Measurements from ENCODE around the gene DCTN1. TPM values are rescaled to one million over a fixed set of nuclear protein-coding genes. Genes with fewer than 3 reads are reported as not detected.

Gene DCTN1
- total RNA-seq, 1 donor from 2014 or later: 832 TPM

DNA sequence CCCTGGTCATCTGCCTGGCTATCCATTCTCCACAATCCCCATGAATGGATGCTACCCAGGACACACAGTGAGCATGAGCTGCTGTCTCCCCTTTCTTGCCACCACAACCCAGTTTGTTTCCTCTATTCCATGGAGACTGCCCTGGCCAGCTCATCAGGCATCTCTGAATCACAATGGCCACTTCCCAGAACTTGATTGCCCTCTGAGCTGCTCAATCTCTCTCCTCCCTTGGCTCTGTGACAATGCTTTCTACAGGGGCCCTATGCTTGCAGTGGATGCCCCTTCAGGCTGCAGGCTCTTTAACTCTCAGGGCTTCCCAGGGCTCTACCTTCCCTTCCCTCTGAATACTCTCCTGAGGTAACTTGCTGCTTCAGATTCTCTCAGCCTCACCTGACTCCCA, 22.5 kb downstream of the DCTN1 start:
- TF ChIP-seq, protein P1, sequence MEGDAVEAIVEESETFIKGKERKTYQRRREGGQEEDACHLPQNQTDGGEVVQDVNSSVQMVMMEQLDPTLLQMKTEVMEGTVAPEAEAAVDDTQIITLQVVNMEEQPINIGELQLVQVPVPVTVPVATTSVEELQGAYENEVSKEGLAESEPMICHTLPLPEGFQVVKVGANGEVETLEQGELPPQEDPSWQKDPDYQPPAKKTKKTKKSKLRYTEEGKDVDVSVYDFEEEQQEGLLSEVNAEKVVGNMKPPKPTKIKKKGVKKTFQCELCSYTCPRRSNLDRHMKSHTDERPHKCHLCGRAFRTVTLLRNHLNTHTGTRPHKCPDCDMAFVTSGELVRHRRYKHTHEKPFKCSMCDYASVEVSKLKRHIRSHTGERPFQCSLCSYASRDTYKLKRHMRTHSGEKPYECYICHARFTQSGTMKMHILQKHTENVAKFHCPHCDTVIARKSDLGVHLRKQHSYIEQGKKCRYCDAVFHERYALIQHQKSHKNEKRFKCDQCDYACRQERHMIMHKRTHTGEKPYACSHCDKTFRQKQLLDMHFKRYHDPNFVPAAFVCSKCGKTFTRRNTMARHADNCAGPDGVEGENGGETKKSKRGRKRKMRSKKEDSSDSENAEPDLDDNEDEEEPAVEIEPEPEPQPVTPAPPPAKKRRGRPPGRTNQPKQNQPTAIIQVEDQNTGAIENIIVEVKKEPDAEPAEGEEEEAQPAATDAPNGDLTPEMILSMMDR (IDR thresholded peaks at IDR 0.05; ENCODE audit: partially characterized antibody, unreplicated experiment): no peak
- Mint-ChIP-seq H3K27ac (ENCODE audit: unreplicated experiment) (peak overlapping the region; percentile 64), H3K9me3 (ENCODE audit: unreplicated experiment) (peaks cover 10% of the 10 kb centered on the region), H3K36me3 (ENCODE audit: unreplicated experiment) (peaks cover 18% of the 10 kb centered on the region), H3K4me1 (ENCODE audit: low read depth, unreplicated experiment) (no peaks in the 10 kb centered on the region), H3K4me3 (ENCODE audit: unreplicated experiment) (no peak overlapping the region), H3K27me3 (ENCODE audit: unreplicated experiment) (peaks cover 7% of the 10 kb centered on the region)
- no peak for DNase-seq

DNA sequence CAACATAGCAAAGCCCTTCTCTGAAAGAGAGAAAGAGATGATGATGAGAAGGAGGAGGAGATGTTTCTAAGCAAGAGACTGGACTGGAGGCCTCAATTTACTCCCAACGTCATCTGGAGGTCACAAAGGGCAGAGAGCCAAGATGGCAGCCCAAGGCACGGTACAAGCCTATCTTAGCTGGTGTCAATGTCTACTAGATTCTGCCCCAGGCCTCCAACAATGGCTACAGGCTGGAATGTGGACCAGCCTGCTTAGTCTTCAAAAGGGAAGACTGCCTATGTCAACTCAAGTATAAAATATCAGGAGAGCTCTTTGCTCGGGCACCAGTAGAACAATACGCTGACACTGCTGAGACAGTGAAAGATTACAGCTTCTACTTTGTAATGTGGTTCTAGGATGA, 30.2 kb downstream of the DCTN1 start:
- TF ChIP-seq, protein P1 (IDR thresholded peaks at IDR 0.05; ENCODE audit: partially characterized antibody, unreplicated experiment): no peak
- H3K27me3 Mint-ChIP-seq (ENCODE audit: unreplicated experiment): peaks cover 1% of the 10 kb centered on the region
- H3K9me3 Mint-ChIP-seq (ENCODE audit: unreplicated experiment): no peaks in the 10 kb centered on the region
- no peaks in the 10 kb centered on the region for H3K36me3 Mint-ChIP-seq (ENCODE audit: unreplicated experiment)
- peaks cover 10% of the 10 kb centered on the region for H3K4me1 Mint-ChIP-seq (ENCODE audit: low read depth, unreplicated experiment)
- no peak overlapping the region for H3K27ac Mint-ChIP-seq (ENCODE audit: unreplicated experiment)
- no peak for DNase-seq
- no peak overlapping the region for H3K4me3 Mint-ChIP-seq (ENCODE audit: unreplicated experiment)

DNA sequence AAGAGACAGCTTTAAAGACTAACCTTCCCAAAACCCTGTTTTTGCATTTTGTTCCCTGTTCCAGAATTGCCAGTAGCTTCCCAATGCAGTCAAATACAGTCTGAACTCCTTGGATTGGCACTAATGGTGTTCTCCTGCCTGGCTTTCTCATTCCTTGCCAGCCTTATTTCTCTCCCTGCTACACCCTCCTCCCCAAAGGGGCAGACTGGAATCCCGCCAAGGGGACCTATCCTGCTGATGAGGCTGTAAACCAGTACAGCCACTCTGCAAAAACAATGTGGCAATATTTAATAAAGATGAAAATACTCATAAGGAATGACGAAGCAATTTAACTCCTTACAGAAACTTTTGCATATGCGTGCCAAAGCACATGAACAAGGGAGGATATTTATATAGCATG, 32.4 kb downstream of the DCTN1 start:
- Mint-ChIP-seq H3K36me3 (ENCODE audit: unreplicated experiment) (no peaks in the 10 kb centered on the region), H3K4me1 (ENCODE audit: low read depth, unreplicated experiment) (peaks cover 16% of the 10 kb centered on the region), H3K27ac (ENCODE audit: unreplicated experiment) (no peak overlapping the region), H3K9me3 (ENCODE audit: unreplicated experiment) (peaks cover 2% of the 10 kb centered on the region), H3K4me3 (ENCODE audit: unreplicated experiment) (no peak overlapping the region), H3K27me3 (ENCODE audit: unreplicated experiment) (peaks cover 1% of the 10 kb centered on the region)
- TF ChIP-seq, protein P1 (IDR thresholded peaks at IDR 0.05; ENCODE audit: partially characterized antibody, unreplicated experiment): no peak
- DNase-seq: no peak

DNA sequence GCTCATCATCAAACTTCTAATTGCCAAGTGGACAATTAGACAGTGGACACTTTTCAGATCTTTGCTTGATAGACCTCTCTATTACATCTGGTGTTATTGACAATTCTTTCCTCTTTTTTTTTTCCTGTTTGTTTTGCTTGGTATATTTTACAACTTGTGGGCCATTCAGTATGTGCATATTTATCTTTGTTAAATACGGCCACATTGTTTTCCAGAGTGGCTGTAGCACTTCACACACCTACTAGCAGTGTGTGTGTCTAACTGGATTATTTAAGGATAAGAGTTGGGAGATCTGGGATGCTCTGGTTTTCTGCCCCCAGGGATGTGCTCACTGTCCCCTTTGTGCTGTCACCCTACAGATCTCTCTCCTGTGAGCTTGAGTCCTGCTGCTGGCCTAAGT, 32.8 kb downstream of the DCTN1 start:
- Mint-ChIP-seq H3K4me1 (ENCODE audit: low read depth, unreplicated experiment) (peaks cover 16% of the 10 kb centered on the region), H3K9me3 (ENCODE audit: unreplicated experiment) (peaks cover 2% of the 10 kb centered on the region), H3K4me3 (ENCODE audit: unreplicated experiment) (no peak overlapping the region), H3K27me3 (ENCODE audit: unreplicated experiment) (peaks cover 1% of the 10 kb centered on the region), H3K27ac (ENCODE audit: unreplicated experiment) (no peak overlapping the region), H3K36me3 (ENCODE audit: unreplicated experiment) (no peaks in the 10 kb centered on the region)
- TF ChIP-seq, protein P1 (IDR thresholded peaks at IDR 0.05; ENCODE audit: partially characterized antibody, unreplicated experiment): no peak
- DNase-seq: no peak

DNA sequence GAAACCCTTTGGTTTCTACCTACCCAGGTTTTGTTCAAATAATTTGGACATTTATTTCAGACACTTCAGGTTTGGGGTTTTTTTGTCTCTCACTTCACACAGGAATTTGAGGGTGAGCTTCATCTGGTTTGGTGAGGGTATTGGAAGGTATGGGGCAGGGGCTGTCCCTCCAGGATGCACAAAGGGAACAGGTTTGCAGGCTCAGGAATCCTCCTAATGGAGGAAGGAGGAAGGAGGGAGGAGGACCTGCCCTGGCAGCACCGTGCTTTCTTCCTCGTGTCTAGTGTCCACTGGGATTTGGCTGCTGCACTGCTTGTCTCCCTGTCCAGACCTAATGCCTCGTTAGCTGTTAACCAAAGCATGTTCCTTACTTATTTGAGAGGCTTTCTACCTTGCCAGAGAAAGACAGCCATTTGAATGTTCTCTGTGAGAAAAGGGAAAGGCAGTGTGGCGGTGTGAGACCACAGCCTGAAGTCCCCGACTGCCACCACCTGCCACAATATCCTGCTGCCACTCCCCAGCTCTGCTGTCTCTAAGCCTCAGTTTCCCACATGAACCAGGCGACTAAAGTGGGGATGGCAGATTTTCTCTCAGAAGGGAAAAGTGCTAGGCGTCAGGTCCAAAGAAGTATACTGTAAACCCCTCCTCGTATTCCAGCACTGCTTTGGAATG, 34.7 kb downstream of the DCTN1 start:
- no peaks in the 10 kb centered on the region for H3K36me3 Mint-ChIP-seq (ENCODE audit: unreplicated experiment)
- H3K4me1 Mint-ChIP-seq (ENCODE audit: low read depth, unreplicated experiment): peaks cover 16% of the 10 kb centered on the region
- H3K9me3 Mint-ChIP-seq (ENCODE audit: unreplicated experiment): peaks cover 2% of the 10 kb centered on the region
- DNase-seq: no peak
- no peak overlapping the region for H3K27ac Mint-ChIP-seq (ENCODE audit: unreplicated experiment)
- peaks cover 1% of the 10 kb centered on the region for H3K27me3 Mint-ChIP-seq (ENCODE audit: unreplicated experiment)
- TF ChIP-seq, protein P1 (IDR thresholded peaks at IDR 0.05; ENCODE audit: partially characterized antibody, unreplicated experiment): no peak
- H3K4me3 Mint-ChIP-seq (ENCODE audit: unreplicated experiment): no peak overlapping the region

All from glutamatergic neuron (in vitro differentiated cells).